ENCODE data around the gene MFAP4.

DNA sequence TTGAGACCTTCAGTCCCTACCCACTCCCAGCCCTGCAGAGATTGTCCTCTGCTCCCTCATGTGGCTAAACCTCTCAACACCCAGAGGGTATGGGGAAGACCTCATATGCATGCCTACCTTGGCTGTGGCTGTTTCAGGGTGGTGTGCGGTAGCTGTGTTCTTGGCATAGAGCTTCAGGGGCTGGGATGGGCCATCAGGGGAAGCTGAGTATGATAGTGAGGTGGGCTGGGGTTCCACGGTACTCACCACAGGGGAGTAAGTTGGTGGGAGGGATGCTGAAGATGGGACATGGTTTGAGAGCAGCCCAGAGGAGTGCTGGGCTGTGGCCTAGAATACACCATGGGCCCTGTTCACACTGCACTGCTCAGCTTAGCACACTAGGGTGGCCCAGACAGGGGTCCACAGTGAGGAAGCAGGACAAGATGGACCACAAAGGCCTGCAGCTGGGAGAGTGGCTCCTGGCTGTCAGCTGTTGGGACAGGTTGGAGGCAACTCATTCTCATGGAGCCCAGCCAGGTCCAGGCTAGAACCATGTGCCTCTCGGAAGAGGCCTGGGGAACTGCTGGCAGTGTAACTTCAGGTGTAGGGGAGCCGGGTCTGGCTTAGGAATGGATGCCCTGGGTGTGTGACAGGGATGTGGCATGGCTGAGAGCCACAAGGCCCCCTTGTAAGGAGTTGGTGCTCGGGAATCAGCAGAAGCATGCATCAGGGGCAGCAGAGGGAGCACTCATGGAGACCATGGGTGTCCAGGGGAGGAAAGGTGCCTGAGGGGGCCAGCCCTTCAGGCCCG, 3.1 kb downstream of the MFAP4 start:
- TF ChIP-seq YY1 (IDR thresholded peaks at IDR 0.05) (no peak), CTCF (IDR thresholded peaks at IDR 0.05; ENCODE audit: low read depth, low read length, missing input control) (no peak), ATF3 (IDR thresholded peaks at IDR 0.05) (no peak), RXRA (IDR thresholded peaks at IDR 0.05) (no peak), GABPA (IDR thresholded peaks at IDR 0.05 in 1 of 2, conservative IDR thresholded peaks at IDR 0.05 in 1 of 2) (no peak), JUND (IDR thresholded peaks at IDR 0.05) (no peak), EGR1 (IDR thresholded peaks at IDR 0.05; ENCODE audit: low read depth in 2 of 2) (no peak), REST (IDR thresholded peaks at IDR 0.05) (no peak), SP1 (IDR thresholded peaks at IDR 0.05) (no peak), TAF1 (conservative IDR thresholded peaks at IDR 0.05) (no peak), ZBTB33 (IDR thresholded peaks at IDR 0.05) (no peak)
- TF ChIP-seq, protein P1, sequence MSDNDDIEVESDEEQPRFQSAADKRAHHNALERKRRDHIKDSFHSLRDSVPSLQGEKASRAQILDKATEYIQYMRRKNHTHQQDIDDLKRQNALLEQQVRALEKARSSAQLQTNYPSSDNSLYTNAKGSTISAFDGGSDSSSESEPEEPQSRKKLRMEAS (IDR thresholded peaks at IDR 0.05) = no peak

Data from liver (tissue), 3 donors.